HG03060 (cell line): Measurements from ENCODE around the gene CAPN5.
"Not testable (repeated sequence)": the region's sequence is repeated elsewhere in the genome, so short reads cannot be mapped to it uniquely, and the experiment has no call there.

Experiments
- ATAC-seq: cut with Tn5 transposase; IDR thresholded peaks from one replicate; pipeline ENCODE4 v1.9.1; 2021; ENCODE audit warnings: low read depth, moderate number of reproducible peaks; ENCODE audit not compliant: unreplicated experiment

The CAPN5 gene

GRCh38 chr11:77042111-77042726 is 24.6 kb upstream of the CAPN5 start:
- no peak for ATAC-seq

- ATAC-seq, result no peak
Measured at GRCh38 chr11:77044356-77044755, 22.4 kb upstream of the CAPN5 start.

- no peak for ATAC-seq
Measured at GRCh38 chr11:77044886-77045285, 21.9 kb upstream of the CAPN5 start.

- no peak for ATAC-seq
Measured at GRCh38 chr11:77046060-77046501, 20.7 kb upstream of the CAPN5 start.

- ATAC-seq, result no peak
Measured at GRCh38 chr11:77047007-77047927, 19.5 kb upstream of the CAPN5 start.

GRCh38 chr11:77047928-77048446 is 18.8 kb upstream of the CAPN5 start:
- ATAC-seq, result not testable (repeated sequence)

GRCh38 chr11:77049026-77049425 is 17.7 kb upstream of the CAPN5 start:
- no peak for ATAC-seq

GRCh38 chr11:77051511-77051910 is 15.3 kb upstream of the CAPN5 start:
- no peak for ATAC-seq

GRCh38 chr11:77052518-77052917 is 14.3 kb upstream of the CAPN5 start:
- ATAC-seq, result no peak

GRCh38 chr11:77053217-77054015 is 13.4 kb upstream of the CAPN5 start:
- no peak for ATAC-seq

- ATAC-seq, result no peak
Measured at GRCh38 chr11:77054084-77054483, 12.7 kb upstream of the CAPN5 start.

GRCh38 chr11:77055101-77055561 is 11.6 kb upstream of the CAPN5 start:
- ATAC-seq, result no peak

- no peak for ATAC-seq
Measured at GRCh38 chr11:77055913-77056312, 10.9 kb upstream of the CAPN5 start.

GRCh38 chr11:77056814-77057402 is 9.9 kb upstream of the CAPN5 start:
- no peak for ATAC-seq

- ATAC-seq, result no peak
Measured at GRCh38 chr11:77057938-77058474, 8.8 kb upstream of the CAPN5 start.

GRCh38 chr11:77058900-77059299 is 7.9 kb upstream of the CAPN5 start:
- ATAC-seq, result no peak

- ATAC-seq, result no peak
Measured at GRCh38 chr11:77059806-77060205, 7.0 kb upstream of the CAPN5 start.

- ATAC-seq, result no peak
Measured at GRCh38 chr11:77060234-77060633, 6.5 kb upstream of the CAPN5 start.

GRCh38 chr11:77061258-77061657 is 5.5 kb upstream of the CAPN5 start:
- not testable (repeated sequence) for ATAC-seq

GRCh38 chr11:77062924-77063323 is 3.8 kb upstream of the CAPN5 start:
- no peak for ATAC-seq
